Activated CD8-positive, alpha-beta T cell treated with anti-CD3 and anti-CD28 coated beads for 36 hours (primary cell): ENCODE measurements around the gene ZNF641. TPM values are rescaled to one million over a fixed set of nuclear protein-coding genes. Genes with fewer than 3 reads are reported as not detected.

ENCODE experiments used
- ATAC-seq: fragments of 200-7000 bp; cut with Tn5 transposase; one replicate; pipeline ENCODE4 v1.10.0; 2021; ENCODE audit warnings: mild to moderate bottlenecking, moderate library complexity
- CTCF ChIA-PET: fragments of 350-600 bp; sonication (Branson Sonifier 250); formaldehyde crosslinking; loops from one replicate; lab custom pipeline; 2021; ENCODE audit warnings: antibody characterized with exemption; lab: Charles Lee
- POLR2A ChIA-PET: fragments of 350-600 bp; sonication (Branson Sonifier 250); formaldehyde crosslinking; loops from one replicate; lab custom pipeline; 2021; ENCODE audit warnings: antibody characterized with exemption; lab: Charles Lee
- DNase-seq: peaks from one replicate; pipeline ENCODE4 v3.0.0-alpha.2; 2020
- H3K27ac Mint-ChIP-seq: one replicate; pipeline ENCODE4 v1.8.0; 2021; ENCODE audit warnings: mild to moderate bottlenecking, mixed read lengths
- H3K27me3 Mint-ChIP-seq: one replicate; pipeline ENCODE4 v1.8.0; 2021; ENCODE audit warnings: mixed read lengths
- H3K36me3 Mint-ChIP-seq: one replicate; pipeline ENCODE4 v1.8.0; 2021; ENCODE audit warnings: low read depth, mixed read lengths
- H3K4me1 Mint-ChIP-seq: one replicate; pipeline ENCODE4 v1.8.0; 2021; ENCODE audit warnings: low read depth, mixed read lengths
- H3K4me3 Mint-ChIP-seq: one replicate; pipeline ENCODE4 v1.8.0; 2021; ENCODE audit warnings: mild to moderate bottlenecking, moderate library complexity, mixed read lengths
- H3K9me3 Mint-ChIP-seq: one replicate; pipeline ENCODE4 v1.8.0; 2021; ENCODE audit warnings: mixed read lengths
- CTCF ChIP-seq: fragments of 200-600 bp; IDR thresholded peaks from one replicate; pipeline ENCODE4 v1.8.0; 2022; ENCODE audit warnings: antibody characterized with exemption, mild to moderate bottlenecking
- intact Hi-C: fragments of 100-400 bp; cut with micrococcal nuclease; formaldehyde crosslinking; loops from one replicate; pipeline ENCODE4 v1.10.0; 2022
- total RNA-seq, 2 experiments: library from RNA; stranded (reverse); gene quantifications; one replicate each; pipeline ENCODE4 v1.2.3, GENCODE V29; 2021

Gene ZNF641
- total RNA-seq, 2 experiments from 2014 or later: 5.0 to 5.1 TPM

- DNase-seq (no peak), ATAC-seq (no peak)
- POLR2A ChIA-PET: no interaction called here
- TF ChIP-seq CTCF: no peak
- Mint-ChIP-seq H3K27me3 (no peaks in the 10 kb centered on the region), H3K36me3 (peaks cover 15% of the 10 kb centered on the region), H3K9me3 (no peaks in the 10 kb centered on the region), H3K4me3 (peak overlapping the region; percentile 69), H3K4me1 (peaks cover 22% of the 10 kb centered on the region), H3K27ac (peak overlapping the region; percentile 43)
- intact Hi-C loops: no loop called here
- CTCF ChIA-PET: no interaction called here
Observed at GRCh38 chr12:48351022-48351708, 446 bp upstream of the ZNF641 start.

DNA sequence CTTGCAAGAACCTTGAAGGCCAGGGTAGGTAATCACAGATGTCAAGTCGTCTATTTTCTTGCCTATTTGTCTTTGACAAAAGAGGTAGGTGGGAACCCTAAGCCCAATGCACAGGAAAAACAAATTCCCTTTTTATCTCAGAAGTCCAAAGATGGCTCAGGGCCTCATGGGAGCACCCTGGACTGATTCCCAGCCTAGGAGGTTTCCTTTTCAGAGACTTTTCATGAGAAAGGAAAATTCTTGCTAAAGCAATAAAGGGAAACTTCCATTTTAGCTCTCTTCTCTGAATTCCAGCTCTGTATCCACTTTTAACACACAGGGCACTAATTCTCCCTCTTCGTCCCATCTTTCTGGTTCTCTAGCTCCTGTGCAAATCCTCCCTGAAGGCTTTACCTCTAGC, 1.2 kb downstream of the ZNF641 start:
- ATAC-seq: no peak
- Mint-ChIP-seq H3K27ac (no peak overlapping the region), H3K4me3 (peak overlapping the region; percentile 86), H3K27me3 (no peaks in the 10 kb centered on the region), H3K9me3 (no peaks in the 10 kb centered on the region), H3K36me3 (peaks cover 30% of the 10 kb centered on the region), H3K4me1 (peaks cover 31% of the 10 kb centered on the region)
- DNase-seq: no peak
- no peak for TF ChIP-seq CTCF
- CTCF ChIA-PET: interaction anchor here (0.9 kb wide), 2 partner anchors 193 to 269 kb away, joined by 3 to 4 read pairs; no protein-coding TSS in a partner anchor
- intact Hi-C loops: no loop called here
- POLR2A ChIA-PET: interaction anchor here (0.6 to 1.3 kb wide), 2 partner anchors 13 to 150 kb away, joined by 3 read pairs; no protein-coding TSS in a partner anchor

- ChIA-PET POLR2A (no interaction called here), CTCF (no interaction called here)
- no peaks in the 10 kb centered on the region for H3K27me3 Mint-ChIP-seq
- H3K4me3 Mint-ChIP-seq: no peak overlapping the region
- H3K4me1 Mint-ChIP-seq: peaks cover 17% of the 10 kb centered on the region
- no peak for TF ChIP-seq CTCF
- intact Hi-C loops: no loop called here
- H3K27ac Mint-ChIP-seq: no peak overlapping the region
- DNase-seq (no peak), ATAC-seq (no peak)
- peaks cover 7% of the 10 kb centered on the region for H3K9me3 Mint-ChIP-seq
- peaks cover 63% of the 10 kb centered on the region for H3K36me3 Mint-ChIP-seq
Observed at GRCh38 chr12:48342980-48343379, 7.7 kb downstream of the ZNF641 start.

GRCh38 chr12:48340943-48341342, 9.8 kb downstream of the ZNF641 start:
- Mint-ChIP-seq H3K4me3 (no peak overlapping the region), H3K9me3 (peaks cover 7% of the 10 kb centered on the region), H3K36me3 (peaks cover 48% of the 10 kb centered on the region), H3K4me1 (peaks cover 11% of the 10 kb centered on the region), H3K27ac (no peak overlapping the region), H3K27me3 (no peaks in the 10 kb centered on the region)
- POLR2A ChIA-PET: interaction anchor here (0.6 kb wide), 1 partner anchor 235 kb away, joined by 4 read pairs; the partner anchor contains the start of gene SENP1
- ATAC-seq (no peak), DNase-seq (no peak)
- intact Hi-C loops: no loop called here
- CTCF ChIA-PET: interaction anchor here (0.7 kb wide), 1 partner anchor 54 kb away, joined by 3 read pairs; no protein-coding TSS in a partner anchor
- TF ChIP-seq CTCF: no peak

DNA sequence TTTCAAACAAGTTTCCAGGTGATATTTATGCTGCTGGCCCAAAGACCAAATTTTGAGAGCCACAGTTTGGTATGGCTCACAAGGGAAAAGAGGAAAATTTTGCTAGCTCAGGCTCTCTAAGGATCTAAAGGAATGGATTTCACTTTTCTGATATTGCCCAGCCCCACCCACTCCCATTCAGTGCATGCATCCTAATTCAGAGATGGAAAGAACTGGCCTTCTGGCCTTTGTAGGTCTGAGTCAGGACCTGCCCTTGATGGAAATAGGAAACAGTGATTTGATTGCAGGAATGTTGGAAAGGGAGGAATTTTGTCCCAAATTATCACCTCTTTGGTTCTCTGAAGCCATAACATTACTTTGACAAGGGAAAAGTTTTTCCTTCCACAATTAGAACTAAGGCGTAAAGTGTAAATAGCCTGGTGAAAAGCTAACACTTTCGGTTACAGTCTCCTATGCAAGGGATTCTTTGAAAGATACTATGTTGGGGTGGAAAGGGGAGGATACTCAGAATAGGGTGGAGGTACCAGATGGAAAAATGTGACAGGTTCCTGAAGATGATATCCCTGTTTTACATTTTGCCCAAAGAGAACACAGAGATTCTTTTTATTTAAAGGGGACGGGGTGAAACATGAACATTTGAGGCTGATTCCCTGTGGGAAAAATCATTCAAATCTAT, 11.1 kb downstream of the ZNF641 start:
- ChIA-PET CTCF (no interaction called here), POLR2A (no interaction called here)
- DNase-seq (no peak), ATAC-seq (no peak)
- Mint-ChIP-seq H3K4me3 (no peak overlapping the region), H3K4me1 (peaks cover 13% of the 10 kb centered on the region), H3K9me3 (peaks cover 7% of the 10 kb centered on the region), H3K36me3 (peaks cover 35% of the 10 kb centered on the region), H3K27ac (no peak overlapping the region), H3K27me3 (no peaks in the 10 kb centered on the region)
- intact Hi-C loops: no loop called here
- no peak for TF ChIP-seq CTCF
